ENCODE measurements around the gene CLEC11A.
A peak's percentile ranks its signal among the peaks of the same experiment; 100 is the strongest.

DNA sequence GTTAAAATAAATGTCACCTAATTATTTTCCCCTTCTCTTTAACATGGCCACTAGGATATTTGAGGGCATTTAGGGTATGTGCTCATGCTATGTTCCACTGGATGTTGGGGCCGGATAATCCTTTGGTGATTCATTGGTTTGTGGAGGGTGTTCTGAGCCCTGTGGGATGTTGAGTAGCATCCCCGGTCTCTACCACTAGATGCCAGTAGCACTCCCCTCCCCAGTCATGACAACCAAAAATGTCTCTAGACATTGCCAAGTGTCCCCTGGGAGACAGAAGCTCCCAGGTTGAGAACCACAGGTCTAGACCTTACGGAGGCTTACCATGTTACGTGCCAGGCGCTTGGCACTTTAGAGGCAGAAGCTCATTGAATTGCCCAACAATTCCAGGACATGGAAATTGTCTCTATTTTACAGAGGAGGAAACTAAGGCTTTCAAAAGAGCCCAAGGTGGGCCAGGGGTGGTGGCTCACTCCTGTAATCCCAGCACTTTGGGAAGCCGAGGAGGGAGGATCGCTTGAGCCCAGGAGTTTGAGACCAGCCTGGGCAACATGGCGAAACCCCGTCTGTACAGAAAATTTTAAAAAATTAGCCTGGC, 17.6 kb upstream of the CLEC11A start:
- peak; percentile 66 for TF ChIP-seq CTCF (IDR thresholded peaks at IDR 0.05; ENCODE audit: low read depth, low read length, poor library complexity, severe bottlenecking)
- TF ChIP-seq EZH2phosphoT487 (IDR thresholded peaks at IDR 0.05; ENCODE audit: borderline replicate concordance, low read length) = no peak
